ENCODE results near the gene NUP160.
"Not testable (repeated sequence)": the region's sequence is repeated elsewhere in the genome, so short reads cannot be mapped to it uniquely, and the experiment has no call there.

Gene NUP160

DNA sequence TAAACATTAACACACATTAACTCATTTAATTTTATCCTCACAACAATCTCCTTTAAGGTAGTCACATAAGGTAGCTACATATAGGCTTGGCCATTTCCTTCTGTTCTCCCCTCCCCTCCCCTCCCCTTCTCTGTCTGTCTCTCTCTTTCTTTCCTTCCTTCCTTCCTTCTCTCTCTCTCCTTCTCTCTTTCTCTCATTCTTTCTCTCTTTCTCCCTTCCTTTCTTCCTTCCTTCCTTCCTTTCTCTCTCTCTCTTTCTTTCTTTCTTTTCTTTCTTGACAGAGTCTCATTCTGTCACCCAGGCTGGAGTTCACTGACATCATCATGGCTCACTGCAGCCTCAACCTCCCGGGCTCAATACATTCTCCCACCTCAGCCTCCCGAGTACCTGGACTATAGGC, 22.3 kb upstream of the NUP160 start:
- in situ Hi-C loops (cut with HindIII; ENCODE audit: low pct_ligation_motif_present, low sequenced_read_pairs): no loop called here
- TF ChIP-seq CTCF (IDR thresholded peaks at IDR 0.05; ENCODE audit: low read depth, low read length, missing control alignments): no peak
- Histone ChIP-seq H3K27ac (no peak overlapping the region), H3K27me3 (replicated peaks) (no peaks in the 10 kb centered on the region), H3K4me3 (ENCODE audit: low read depth, low read length) (no peak overlapping the region), H3K36me3 (replicated peaks) (no peaks in the 10 kb centered on the region)
- DNase-seq: no peak

GRCh38 chr11:47869544-47870393, 21.6 kb upstream of the NUP160 start:
- no peaks in the 10 kb centered on the region for H3K27me3 ChIP-seq (replicated peaks)
- H3K27ac ChIP-seq: no peak overlapping the region
- TF ChIP-seq CTCF (IDR thresholded peaks at IDR 0.05; ENCODE audit: low read depth, low read length, missing control alignments): no peak
- H3K4me3 ChIP-seq (ENCODE audit: low read depth, low read length): no peak overlapping the region
- in situ Hi-C loops (cut with HindIII; ENCODE audit: low pct_ligation_motif_present, low sequenced_read_pairs): no loop called here
- no peak for DNase-seq
- no peaks in the 10 kb centered on the region for H3K36me3 ChIP-seq (replicated peaks)

GRCh38 chr11:47867823-47868222, 19.7 kb upstream of the NUP160 start:
- no peaks in the 10 kb centered on the region for H3K27me3 ChIP-seq (replicated peaks)
- no peak for DNase-seq
- TF ChIP-seq CTCF (IDR thresholded peaks at IDR 0.05; ENCODE audit: low read depth, low read length, missing control alignments): no peak

GRCh38 chr11:47866892-47867291, 18.7 kb upstream of the NUP160 start:
- H3K27ac ChIP-seq; H3K4me3 ChIP-seq (ENCODE audit: low read depth, low read length); DNase-seq; H3K27me3 ChIP-seq (replicated peaks); in situ Hi-C loops (cut with HindIII; ENCODE audit: low pct_ligation_motif_present, low sequenced_read_pairs); H3K36me3 ChIP-seq (replicated peaks): not testable (repeated sequence)

More at GRCh38 chr11:47867823-47868222, 19.7 kb upstream of the NUP160 start:
- Histone ChIP-seq H3K27ac (no peak overlapping the region), H3K36me3 (replicated peaks) (no peaks in the 10 kb centered on the region), H3K4me3 (ENCODE audit: low read depth, low read length) (no peak overlapping the region)
- in situ Hi-C loops (cut with HindIII; ENCODE audit: low pct_ligation_motif_present, low sequenced_read_pairs): no loop called here

DNA sequence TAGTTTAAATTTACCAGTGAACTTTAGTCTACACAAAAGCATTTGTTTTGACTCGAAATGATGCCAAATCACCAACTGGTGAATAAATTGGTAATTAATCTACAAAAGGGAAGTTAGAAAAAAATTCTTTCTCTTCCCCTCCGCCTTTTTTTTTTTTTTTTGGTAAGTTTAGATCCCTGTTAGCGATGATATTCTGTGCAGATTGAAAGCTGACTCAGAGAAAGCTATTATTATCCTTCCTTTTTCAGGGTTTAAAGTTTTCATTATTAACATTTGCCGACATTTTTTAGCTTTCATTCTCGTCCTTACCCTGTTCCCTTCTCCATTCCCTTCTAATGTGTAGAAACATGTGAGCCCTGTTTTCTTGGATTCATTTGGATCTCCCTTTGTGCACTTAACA, 16.8 kb upstream of the NUP160 start:
- in situ Hi-C loops (cut with HindIII; ENCODE audit: low pct_ligation_motif_present, low sequenced_read_pairs): no loop called here
- peak overlapping the region; percentile 54 for H3K27ac ChIP-seq
- H3K36me3 ChIP-seq (replicated peaks): no peaks in the 10 kb centered on the region
- TF ChIP-seq CTCF (IDR thresholded peaks at IDR 0.05; ENCODE audit: low read depth, low read length, missing control alignments): no peak
- no peaks in the 10 kb centered on the region for H3K27me3 ChIP-seq (replicated peaks)
- DNase-seq: no peak
- H3K4me3 ChIP-seq (ENCODE audit: low read depth, low read length): no peak overlapping the region

DNA sequence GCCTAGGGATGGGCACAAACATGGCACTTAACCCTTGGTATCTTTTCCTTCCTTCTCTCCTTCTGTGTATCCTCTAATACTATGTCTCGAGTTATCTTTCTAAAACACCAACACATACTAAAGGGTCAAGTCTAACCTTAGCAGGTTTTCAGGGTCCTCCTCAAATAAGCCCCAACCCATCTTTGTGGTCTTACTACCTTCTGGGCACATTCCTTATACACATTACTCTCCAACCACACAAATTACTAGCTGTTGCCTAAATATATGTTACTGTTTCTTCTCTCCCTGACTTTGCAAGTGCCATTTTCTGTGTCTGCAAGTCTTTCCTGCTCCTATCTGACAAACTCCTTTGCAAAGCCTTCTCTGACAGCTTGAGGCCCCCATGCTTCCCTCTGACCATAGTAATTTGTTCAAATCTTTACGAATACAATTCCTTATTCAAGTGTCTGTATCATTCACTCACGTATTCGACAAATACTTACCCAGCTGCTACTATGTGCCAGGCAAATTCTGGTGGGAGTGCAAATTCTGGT, 15.8 kb upstream of the NUP160 start:
- no peak for TF ChIP-seq CTCF (IDR thresholded peaks at IDR 0.05; ENCODE audit: low read depth, low read length, missing control alignments)
- no peaks in the 10 kb centered on the region for H3K36me3 ChIP-seq (replicated peaks)
- no peaks in the 10 kb centered on the region for H3K27me3 ChIP-seq (replicated peaks)
- in situ Hi-C loops (cut with HindIII; ENCODE audit: low pct_ligation_motif_present, low sequenced_read_pairs): no loop called here
- no peak for DNase-seq
- no peak overlapping the region for H3K4me3 ChIP-seq (ENCODE audit: low read depth, low read length)
- peak overlapping the region; percentile 54 for H3K27ac ChIP-seq

Data from brain microvascular endothelial cell (primary cell).